Adrenal gland (tissue), 12 donors: ENCODE data around the gene AQP5. TPM values are rescaled to one million over a fixed set of nuclear protein-coding genes. Genes with fewer than 3 reads are reported as not detected.

Source experiments
- DNase-seq, 7 donors: peaks; one replicate each; pipeline ENCODE4 v3.0.0-alpha.2; 2019 to 2020
- H3K27ac ChIP-seq, 5 donors: fragments of 200-600 bp; sonication (generic) in 4 of 5; 1 replicate in 3 of 5; 2 replicates in 2 of 5; pipeline versions ENCODE4 v1.5.1 to v1.8.0; 2016 to 2020; ENCODE audit warnings: mild to moderate bottlenecking in 1 of 5
- H3K27me3 ChIP-seq: fragments of 200-600 bp; 2 replicates; pipeline ENCODE4 v1.8.0; 2021
- H3K36me3 ChIP-seq, 2 donors: fragments of 200-600 bp; replicated peaks in 1 of 2; 1 replicate in 1 of 2; 2 replicates in 1 of 2; pipeline versions ENCODE4 v1.5.1 to v1.8.0; 2018 to 2022
- H3K4me1 ChIP-seq, 2 donors: fragments of 200-600 bp; replicated peaks in 1 of 2; 1 replicate in 1 of 2; 2 replicates in 1 of 2; pipeline versions ENCODE4 v1.5.1 to v1.8.0; 2018 to 2021
- H3K4me3 ChIP-seq, 4 donors: fragments of 200-600 bp; sonication (generic) in 3 of 4; one replicate each; pipeline ENCODE4 v1.5.1; 2016 to 2018
- H3K9me3 ChIP-seq, 3 donors: fragments of 200-600 bp; sonication (generic) in 1 of 3; replicated peaks in 1 of 3; 1 replicate in 2 of 3; 2 replicates in 1 of 3; pipeline versions ENCODE4 v1.5.1 to v1.8.0; 2016 to 2021
- POLR2A ChIP-seq, 2 donors: fragments of 450-650 bp; IDR thresholded peaks; one replicate each; pipeline ENCODE4 v1.6.1; 2017; ENCODE audit warnings: antibody characterized with exemption in 2 of 2, mild to moderate bottlenecking in 2 of 2, moderate library complexity in 1 of 2
- WGBS, 4 donors: extraction: QIAGEN DNeasy Blood & Tissue Kit in 2 of 4; methylation state at CpG; one replicate each; pipeline versions ENCODE4 v1.1.5 to v1.1.7; 2013 to 2017; 5-methylcytosine and 5-hydroxymethylcytosine counted together
- intact Hi-C, 2 donors: fragments of 100-400 bp; cut with DNase I; formaldehyde crosslinking; loops; one replicate each; pipeline versions ENCODE4 v1.14.1 to v1.15.0; 2022 to 2023
- polyA plus RNA-seq, 3 donors: library from polyadenylated mRNA; stranded (reverse); fragments of 200-250 nt in 2 of 3; fragments of 350-450 nt in 1 of 3; fragmentation: Illumina TruSeq in 1 of 3; extraction: RNeasy Lipid Tissue Mini Kit (QIAGEN cat#74804) in 1 of 3; gene quantifications; one replicate each; pipeline ENCODE4 v1.2.3, GENCODE V29; 2013 to 2014
- total RNA-seq, 9 donors: library from RNA; depleted of rRNA in 4 of 9; stranded (reverse); fragments of >200 nt in 4 of 9; fragments of 120-200 nt in 1 of 9; fragmentation: NEBNext Ultra II Directional in 1 of 9; extraction: Animal tissue kit (Norgen Biotek cat#: 25700) in 1 of 9; gene quantifications; one replicate each; pipeline versions ENCODE4 v1.1.0 to v1.2.4, GENCODE V29; 2013 to 2023
- TF ChIP-seq, protein P1 (sequence below), 6 experiments: fragments of 450-650 bp in 4 of 6; fragments of 200-600 bp in 2 of 6; sonication (generic) in 1 of 6; IDR thresholded peaks; 1 replicate in 5 of 6; 2 replicates in 1 of 6; pipeline versions ENCODE4 v1.5.1 to v1.8.0; 2016 to 2021; ENCODE audit warnings: antibody characterized with exemption in 6 of 6, mild to moderate bottlenecking in 2 of 6, moderate library complexity in 1 of 6
- donor health status: healthy with polysubstance abuse.
- donor health status: Bipolar disorder and iron deficiency.
- donor health status: DM: yes; HTN: yes; CAD: no.
- donor health status: DM: no; HTN: no; CAD: no.
- donor health status: DM: no; HTN: no; CAD: no.
- donor health status: DM: yes; HTN: yes; CAD: no.

The AQP5 gene
- total and polyA plus RNA-seq, 12 donors: 0.22 to 2.6 (median 0.84) TPM; not detected in 1

DNA sequence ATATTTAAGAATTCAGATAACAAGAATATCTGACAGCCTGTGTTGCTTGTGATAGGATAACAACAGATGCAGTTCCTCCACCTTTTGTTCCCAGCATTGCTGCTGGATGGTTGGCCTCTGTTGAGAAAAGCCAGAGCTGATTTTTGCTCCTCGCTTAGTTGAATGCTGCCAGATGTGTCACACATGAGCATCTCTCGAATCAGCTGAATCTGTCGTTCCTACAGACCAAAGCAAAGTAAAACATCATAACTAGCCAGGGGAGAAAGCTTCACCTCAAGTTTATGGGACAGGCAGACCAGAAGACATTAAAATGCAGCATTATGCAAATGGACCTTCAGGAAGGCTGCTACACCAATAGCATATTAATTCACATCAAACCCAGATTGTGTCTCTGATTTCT, 43.5 kb downstream of the AQP5 start:
- no peak overlapping the region for H3K4me3 ChIP-seq
- no peaks in the 10 kb centered on the region for H3K4me1 ChIP-seq
- 85 to 100% (median 91%) methylated on average over 3 of the region's 3 CpGs for WGBS, 4 donors
- intact Hi-C loops: no loop called here
- TF ChIP-seq, protein P1, sequence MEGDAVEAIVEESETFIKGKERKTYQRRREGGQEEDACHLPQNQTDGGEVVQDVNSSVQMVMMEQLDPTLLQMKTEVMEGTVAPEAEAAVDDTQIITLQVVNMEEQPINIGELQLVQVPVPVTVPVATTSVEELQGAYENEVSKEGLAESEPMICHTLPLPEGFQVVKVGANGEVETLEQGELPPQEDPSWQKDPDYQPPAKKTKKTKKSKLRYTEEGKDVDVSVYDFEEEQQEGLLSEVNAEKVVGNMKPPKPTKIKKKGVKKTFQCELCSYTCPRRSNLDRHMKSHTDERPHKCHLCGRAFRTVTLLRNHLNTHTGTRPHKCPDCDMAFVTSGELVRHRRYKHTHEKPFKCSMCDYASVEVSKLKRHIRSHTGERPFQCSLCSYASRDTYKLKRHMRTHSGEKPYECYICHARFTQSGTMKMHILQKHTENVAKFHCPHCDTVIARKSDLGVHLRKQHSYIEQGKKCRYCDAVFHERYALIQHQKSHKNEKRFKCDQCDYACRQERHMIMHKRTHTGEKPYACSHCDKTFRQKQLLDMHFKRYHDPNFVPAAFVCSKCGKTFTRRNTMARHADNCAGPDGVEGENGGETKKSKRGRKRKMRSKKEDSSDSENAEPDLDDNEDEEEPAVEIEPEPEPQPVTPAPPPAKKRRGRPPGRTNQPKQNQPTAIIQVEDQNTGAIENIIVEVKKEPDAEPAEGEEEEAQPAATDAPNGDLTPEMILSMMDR (IDR thresholded peaks at IDR 0.05): no peak
- TF ChIP-seq POLR2A (IDR thresholded peaks at IDR 0.05): no peak
- H3K9me3 ChIP-seq: no peaks in the 10 kb centered on the region
- H3K36me3 ChIP-seq: no peaks in the 10 kb centered on the region
- DNase-seq: no peak
- H3K27ac ChIP-seq: no peak overlapping the region
- no peaks in the 10 kb centered on the region for H3K27me3 ChIP-seq

DNA sequence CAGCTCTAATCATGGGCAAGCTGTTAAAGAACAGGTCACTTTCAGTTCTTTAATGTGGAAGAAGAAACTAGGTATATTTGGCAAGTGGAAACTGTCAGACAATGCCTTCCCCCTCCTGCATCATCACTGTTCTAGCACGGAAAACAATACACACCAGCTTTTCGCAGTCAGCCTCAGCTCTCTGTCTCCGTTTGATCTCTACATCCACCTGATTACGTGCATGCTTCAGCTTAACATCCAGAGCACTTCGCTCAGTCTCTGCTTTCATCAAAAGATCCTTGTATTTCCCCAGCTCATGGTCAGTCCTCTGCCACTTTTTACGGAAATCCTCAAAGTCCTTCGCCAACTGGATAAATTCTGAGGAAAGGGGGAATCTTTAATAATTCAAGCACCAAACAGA, 44.6 kb downstream of the AQP5 start:
- no peaks in the 10 kb centered on the region for H3K9me3 ChIP-seq
- no peak overlapping the region for H3K4me3 ChIP-seq
- no peaks in the 10 kb centered on the region for H3K36me3 ChIP-seq
- TF ChIP-seq, protein P1 (IDR thresholded peaks at IDR 0.05): no peak
- no peak for TF ChIP-seq POLR2A (IDR thresholded peaks at IDR 0.05)
- no peak for DNase-seq
- no peaks in the 10 kb centered on the region for H3K27me3 ChIP-seq
- no peak overlapping the region for H3K27ac ChIP-seq
- intact Hi-C loops: no loop called here
- 94 to 96% (median 95%) methylated on average over 7 of the region's 7 CpGs for WGBS, 4 donors
- H3K4me1 ChIP-seq: no peaks in the 10 kb centered on the region

DNA sequence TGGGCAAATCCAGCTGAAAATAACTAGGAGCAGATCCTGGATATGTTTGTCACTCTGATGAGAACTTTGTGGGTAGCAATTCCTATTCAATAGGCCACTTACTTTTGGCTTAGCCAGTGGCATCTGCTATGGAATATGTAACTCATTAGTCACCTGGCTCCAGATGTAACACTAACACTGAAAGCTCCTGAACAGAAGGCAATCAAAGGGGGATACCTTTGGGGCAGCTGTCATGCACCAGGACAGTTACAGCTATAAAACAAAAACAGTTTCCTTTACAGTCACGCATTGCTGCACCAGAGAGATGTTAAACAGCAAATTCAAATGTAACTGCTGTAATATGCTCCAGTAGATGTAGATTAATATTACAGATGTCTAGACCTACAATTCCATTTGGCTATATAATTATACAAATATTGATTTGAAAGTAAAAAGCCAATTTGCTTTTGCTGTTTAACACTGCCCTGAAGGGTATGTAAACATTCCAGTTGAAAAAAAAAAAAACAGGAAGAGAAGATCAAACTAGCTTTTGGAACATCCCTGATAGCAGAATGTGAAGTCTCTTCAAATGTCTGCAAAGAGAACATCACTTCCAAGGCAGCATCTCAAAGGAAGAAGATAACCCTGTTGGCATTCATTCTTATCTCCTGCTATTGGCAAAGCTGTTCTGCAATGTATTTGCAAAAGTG, 45.2 kb downstream of the AQP5 start:
- TF ChIP-seq, protein P1 (IDR thresholded peaks at IDR 0.05): no peak
- TF ChIP-seq POLR2A (IDR thresholded peaks at IDR 0.05): no peak
- intact Hi-C loops: no loop called here
- WGBS, 4 donors: 90 to 95% (median 94%) methylated on average over 1 of the region's 1 CpG
- Histone ChIP-seq H3K4me1 (no peaks in the 10 kb centered on the region), H3K27me3 (no peaks in the 10 kb centered on the region), H3K9me3 (no peaks in the 10 kb centered on the region), H3K27ac (no peak overlapping the region), H3K4me3 (no peak overlapping the region), H3K36me3 (no peaks in the 10 kb centered on the region)
- DNase-seq: no peak

DNA sequence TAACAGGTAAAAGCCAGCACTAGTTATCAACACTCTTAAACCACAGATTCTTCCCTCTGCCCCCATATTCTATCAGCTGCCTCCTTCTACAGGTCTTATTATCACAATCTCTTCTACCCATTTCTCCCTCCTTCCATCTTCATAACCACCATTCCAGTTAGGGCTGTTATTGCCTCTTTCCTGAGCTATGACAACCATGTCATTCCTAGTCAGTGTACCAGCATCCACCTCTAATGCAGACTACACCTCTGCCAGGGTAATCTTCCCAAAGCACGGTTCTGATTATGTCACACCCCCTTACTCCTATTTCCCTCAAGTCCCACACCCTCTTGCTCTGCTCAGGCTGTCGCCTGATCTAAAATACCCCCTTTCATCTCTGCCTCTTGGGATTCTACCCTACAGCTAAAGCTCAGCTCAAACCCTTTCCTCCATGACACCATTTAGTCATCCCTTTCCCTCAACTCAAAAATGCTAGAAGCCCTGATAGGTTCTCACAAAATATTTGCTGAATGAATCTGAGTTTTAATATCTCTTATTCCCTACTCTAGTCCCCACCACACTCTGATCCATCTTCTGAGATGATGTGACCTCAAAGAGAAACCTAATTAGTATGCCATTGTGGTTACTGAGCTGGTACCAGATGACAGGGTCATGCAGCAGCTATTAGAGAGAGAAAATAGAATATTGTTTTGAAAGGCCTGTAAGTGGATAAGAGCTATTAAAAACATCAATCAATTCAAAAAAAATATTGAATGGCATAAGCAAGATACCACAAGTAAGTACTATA, 51.9 kb downstream of the AQP5 start:
- intact Hi-C loops: no loop called here
- TF ChIP-seq POLR2A (IDR thresholded peaks at IDR 0.05): no peak
- TF ChIP-seq, protein P1 (IDR thresholded peaks at IDR 0.05): no peak
- WGBS, 4 donors: 91 to 94% (median 93%) methylated on average over 2 of the region's 2 CpGs
- Histone ChIP-seq H3K4me3 (no peak overlapping the region), H3K9me3 (no peaks in the 10 kb centered on the region), H3K4me1 (peaks cover 0 to 14% of the 10 kb centered on the region in 2 donors), H3K27me3 (no peaks in the 10 kb centered on the region), H3K27ac (no peak overlapping the region), H3K36me3 (no peaks in the 10 kb centered on the region)
- DNase-seq: no peak
